SKM-1 (cell line): ENCODE data around the gene MYL3.

Experiments used
- DNase-seq: peaks from one replicate; lab custom pipeline; 2025; ENCODE audit not compliant: unreplicated experiment; lab: John Stamatoyannopoulos, UW

MYL3 gene

DNA sequence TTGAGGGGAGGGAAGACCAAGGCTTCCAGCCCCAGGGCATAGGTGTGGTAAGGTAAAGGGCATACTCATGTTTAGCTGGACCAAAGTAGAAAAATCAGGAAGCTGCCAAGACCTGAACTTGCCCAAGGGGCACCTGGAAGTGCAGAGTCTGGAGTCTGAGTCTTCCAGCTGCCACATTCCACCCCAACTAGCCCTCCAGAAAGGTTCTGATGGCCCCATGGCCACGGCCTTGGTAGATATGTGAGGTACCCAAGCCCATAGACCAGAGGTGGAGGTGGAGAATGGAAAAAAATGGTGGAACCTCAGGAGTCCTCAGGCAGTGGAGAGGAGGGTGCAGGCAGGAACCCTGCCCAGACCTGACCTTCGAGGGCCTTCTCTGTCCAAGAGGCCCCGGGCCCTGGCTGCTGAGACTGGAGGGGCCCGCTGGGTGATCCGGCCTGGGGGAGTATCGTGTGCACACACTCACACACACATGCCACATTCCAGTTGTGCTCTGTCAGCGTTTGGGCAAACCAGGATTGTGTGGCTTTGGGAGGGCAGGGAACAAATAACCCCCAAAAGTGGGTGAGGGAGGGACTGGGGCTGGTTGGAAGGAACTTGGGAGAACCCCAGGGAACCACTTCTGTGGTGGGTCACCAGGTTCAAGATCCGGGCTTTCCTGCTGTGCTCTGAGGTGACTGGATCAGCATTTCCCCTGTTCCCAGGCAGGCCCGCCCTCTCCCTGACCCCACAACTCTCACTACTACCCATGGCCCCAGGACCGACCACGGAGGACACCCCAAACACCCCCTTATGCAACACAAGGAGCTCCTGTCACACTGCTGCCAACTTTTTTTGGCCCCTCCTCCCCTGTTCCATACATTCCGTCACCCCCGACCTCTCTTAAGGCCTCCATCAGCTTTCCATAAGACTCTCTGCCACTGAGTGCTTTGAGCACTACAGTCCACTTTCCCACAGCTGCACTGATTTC lies 11.6 kb downstream of the MYL3 start:
- DNase-seq = no peak

DNA sequence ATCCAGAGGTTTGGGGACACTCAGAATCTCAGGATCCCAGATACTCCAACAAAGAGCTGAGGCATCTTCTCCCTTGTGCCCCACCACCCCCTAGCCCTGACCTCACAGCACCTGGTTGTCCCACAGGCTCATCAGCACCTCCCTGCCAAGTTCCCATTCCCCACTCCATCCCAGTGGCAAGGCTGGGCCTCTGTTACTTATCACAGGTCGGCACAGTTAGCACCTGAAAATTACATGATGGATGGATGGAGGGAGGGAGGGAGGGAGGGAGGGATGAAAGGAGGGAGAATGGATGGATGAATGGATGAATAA lies 12.8 kb downstream of the MYL3 start:
- no peak for DNase-seq

DNA sequence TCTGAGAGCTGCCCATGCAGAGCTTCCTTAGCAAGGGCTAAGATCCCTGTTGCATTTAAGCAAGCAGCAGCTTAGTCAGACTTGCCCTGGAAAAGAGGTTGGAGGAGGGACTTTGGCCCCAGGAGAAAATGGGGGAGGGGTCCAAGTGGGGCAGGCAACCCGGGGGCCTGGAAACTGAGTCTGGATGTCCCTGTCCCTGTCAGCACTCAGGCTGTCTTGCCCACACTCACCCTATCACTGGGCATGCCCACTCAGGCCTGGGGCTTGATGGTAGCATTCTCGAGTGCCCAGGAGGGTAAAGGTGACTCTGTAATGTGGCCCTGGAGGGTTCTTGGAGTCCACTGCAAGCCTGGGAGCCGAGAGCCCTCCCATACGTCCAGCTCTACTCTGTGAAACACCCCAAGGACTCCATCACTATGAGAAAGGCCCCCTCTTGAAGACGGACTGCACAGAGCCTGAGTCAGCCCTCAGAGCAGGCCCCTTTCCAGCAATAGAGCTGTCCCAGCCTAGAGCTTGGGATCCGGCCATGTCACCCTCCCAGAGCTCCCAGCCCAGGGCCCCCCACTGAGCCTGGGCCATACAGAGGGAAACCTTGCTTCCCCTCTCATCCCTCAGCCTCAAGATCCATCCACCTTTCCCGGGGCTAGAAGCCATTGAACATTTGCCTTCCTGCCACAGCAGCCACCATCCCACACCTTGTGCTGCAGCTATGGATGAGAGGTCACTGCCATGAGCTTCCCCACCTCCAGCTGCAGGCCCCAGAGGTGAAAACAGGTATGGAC lies 13.4 kb downstream of the MYL3 start:
- no peak for DNase-seq

DNA sequence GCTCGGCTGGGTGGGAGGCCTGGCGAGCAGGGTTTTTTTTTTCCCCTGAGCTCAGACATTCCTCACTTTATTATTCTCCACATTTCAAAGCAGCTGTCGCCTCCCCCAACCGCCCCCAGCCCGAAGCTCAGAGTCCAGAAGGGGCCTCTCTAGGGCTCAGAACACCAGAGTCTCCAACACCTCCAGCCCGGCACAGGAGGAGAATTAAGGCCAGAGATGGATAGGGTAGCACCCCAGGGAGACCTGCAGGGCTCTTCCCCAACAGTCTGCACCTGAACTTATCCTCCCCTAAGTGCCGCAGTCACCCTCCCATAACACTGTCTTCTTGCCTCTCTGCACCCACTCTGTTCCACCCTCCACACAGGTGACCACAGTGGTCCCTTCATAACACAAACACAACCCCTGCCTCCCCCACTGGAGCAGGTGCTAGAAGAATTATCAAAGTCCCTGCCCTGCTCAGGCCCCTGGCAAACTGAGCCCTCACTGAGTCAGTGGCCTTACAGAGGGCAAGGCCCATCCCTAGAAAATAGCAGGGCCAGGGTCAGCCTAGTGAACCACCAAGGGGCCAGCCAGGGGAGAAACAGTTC lies 14.1 kb downstream of the MYL3 start:
- DNase-seq = no peak

DNA sequence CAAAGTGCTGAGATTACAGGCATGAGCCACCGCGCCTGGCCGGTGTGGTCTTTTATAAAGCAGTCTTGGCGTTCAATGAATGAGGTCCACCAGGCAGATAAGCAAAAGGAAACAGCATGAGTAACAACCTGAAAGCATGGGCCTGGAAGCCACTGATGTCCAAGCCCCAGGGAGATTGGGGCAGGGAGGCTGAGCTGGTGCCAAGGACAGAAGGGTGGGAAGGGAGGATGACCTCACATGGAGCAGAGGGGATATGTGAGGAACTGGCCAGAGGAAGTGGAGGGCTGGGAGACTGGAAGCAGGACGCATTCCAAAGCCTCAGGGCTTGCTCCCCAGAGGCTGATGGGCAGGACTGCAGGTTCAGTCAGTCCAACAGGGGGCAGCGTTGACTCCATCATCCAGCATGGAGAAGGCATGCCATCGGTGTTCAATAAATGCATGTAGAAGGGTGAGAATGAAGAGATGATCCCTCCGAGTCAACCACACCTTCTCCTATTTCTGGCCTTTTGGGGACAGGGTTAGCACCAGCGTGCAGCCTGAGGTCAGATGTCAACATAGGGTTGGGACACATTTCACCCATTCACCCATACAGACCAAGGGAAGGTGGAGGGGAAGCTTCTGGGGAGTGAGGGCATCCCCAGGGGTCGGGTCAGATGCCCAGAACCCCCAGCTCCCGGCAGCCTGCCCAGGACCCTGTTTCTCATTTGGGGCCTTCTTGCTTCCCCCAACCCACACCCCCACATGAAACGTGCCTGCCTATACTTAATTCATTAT lies 14.8 kb downstream of the MYL3 start:
- no peak for DNase-seq

DNA sequence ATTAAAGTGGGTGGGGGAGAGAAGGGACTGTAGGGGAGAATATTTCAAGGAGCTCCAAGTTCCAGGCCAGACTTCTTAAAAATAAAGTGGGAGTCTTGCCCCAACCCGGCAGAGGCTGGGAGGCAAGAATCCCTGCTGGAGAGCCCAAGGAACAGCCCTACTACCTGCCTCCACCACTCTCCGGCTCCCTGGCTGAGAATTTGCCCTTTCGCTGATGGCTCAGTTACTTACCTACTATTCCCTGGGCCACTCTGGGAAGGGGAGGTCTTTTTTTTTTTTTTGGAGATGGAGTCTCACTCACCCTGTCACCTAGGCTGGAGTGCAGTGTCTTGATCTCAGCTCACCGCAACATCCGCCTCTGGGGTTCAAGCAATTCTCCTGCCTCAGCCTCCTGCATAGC lies 15.5 kb downstream of the MYL3 start:
- no peak for DNase-seq

DNA sequence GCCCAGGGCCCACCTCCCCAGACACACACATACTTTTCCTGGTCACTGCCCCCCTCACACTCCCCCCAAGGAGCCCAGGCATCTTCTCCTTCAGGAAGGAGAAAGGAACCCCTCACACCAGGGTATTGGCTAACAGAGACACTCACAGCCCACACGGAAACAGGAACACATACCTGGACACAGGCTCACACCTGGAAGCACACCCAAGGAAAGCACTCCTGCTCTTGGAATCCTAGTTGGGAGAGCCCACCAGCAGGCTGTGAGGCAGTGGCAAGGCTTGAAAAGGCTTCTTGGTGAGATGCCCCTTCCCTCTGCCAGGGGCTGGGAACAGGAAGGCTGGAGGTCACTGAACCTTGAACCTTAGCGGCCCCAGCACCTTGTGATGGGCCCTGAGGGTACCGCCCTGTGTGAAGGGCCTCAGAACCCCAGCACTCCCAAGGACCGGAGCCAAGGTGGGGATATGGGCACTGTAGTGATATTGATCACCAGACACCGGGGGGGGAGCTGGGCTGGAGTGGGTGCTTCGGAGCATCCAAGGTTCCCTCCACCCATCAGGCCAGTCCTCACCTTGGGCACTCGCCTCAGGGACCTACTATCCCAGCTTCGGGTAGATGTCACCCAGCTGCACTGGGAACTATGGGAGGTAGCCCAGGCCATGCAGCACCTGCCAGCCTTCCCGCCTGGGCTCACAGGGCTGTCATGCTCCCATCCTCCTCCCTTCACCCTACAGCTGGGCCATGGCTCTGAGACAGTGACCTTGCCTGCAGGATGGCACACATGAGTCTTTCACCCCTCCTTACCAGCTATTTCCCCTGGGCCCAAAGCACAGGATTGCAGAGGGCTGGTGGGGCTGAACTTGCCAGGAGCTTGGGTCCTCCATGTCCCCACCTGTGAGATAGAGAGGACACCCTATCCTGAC lies 16.4 kb downstream of the MYL3 start:
- DNase-seq = no peak

DNA sequence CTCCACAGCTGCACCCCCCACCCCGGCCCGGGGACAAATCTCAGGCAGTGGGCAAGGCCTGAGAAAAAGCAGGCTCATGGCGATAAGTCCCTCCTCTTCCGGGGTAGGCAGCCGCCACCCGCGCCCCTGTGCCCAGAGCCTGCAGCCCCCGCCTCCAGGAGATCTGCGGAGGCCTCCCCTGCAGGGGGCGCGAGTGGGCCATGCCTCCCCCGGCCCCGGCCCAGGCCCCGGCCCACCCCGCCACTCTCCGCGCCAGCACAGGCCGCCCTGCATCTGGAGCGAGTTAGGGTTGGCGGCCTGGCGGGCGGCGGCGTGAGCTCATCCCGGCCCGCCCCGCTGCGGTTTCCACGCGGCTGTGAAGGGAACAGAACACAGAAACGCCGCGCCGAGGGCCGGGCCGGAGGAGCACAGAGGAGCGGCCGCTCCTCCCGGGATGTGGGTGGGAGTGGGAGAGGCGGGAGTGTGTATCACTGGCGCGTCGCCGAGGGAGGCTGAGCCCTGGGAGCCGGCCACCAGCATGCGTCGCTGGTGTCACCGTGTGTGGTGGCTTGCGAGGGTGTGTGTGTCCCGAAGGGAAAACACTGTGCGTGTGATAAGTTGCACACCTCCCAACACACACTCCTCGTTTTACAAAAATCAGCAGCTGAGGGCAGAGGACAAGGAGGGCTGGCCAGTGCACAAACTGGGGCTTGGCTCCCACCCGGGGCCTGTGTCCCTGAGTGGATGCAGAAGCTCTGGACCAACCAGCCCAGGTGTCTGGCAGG lies 17.2 kb downstream of the MYL3 start:
- DNase-seq = no peak

DNA sequence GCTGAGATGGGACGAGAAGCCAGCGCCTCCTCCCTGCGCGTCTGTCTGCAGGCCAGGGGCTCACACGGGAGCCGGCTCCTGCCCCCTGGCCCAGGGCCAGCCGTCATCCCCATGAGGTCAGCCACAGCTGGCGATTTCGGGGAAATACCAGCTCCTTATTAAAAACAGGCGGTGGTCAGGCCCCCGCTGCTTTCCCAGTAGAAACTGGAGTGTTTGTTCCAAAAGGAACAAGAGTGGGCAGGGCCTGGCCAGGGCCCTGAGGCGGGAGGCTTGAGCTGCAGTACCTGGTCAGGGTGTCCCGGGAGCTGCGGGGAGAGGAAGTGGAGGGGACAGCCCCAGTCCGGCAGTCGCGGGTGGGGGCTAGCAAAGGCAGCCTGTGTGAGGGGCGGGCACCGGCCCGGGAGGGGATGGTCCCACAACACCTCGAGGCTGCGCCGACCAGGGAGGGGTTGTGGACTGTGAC lies 17.8 kb downstream of the MYL3 start:
- DNase-seq = no peak

DNA sequence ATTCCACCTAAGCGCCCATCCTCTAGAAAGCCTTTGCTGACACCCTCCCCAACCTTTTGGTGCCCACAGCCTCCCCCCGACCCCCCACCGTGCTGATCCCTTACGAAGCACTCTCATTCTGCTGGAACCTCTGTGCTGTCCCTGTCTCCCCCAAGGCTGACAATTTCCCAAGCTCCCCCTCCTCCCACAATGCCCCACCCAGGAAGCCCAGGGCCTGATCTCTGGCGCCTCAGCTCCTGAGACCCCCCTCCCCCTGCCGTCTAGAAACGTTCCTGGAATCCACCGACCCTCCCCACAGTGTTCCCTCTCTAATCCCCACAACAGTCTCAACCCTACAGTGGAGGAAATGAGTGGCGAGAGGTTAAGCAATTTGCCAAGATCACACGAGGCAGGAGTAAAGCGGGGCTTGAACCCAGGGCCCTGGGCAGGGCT lies 18.3 kb downstream of the MYL3 start:
- no peak for DNase-seq

DNA sequence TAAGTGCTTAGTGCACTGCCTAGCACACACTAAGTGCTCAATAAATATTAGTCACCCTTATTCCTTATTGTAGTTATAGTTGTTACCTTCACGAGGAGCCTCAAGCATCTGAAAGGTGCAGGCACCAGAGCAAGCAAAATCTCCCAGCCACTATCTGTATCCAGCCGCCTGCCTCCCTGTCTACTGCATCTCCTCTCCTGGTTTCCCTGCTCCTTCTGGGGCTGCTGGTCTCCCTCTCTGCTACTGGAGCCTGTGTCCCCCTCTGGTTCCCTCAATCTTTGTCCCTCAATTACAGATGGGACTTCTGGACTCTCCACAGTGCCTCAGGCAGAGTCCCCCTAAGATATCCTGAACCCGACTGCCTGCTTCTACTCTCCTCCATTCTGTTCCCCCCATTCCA lies 18.8 kb downstream of the MYL3 start:
- no peak for DNase-seq

DNA sequence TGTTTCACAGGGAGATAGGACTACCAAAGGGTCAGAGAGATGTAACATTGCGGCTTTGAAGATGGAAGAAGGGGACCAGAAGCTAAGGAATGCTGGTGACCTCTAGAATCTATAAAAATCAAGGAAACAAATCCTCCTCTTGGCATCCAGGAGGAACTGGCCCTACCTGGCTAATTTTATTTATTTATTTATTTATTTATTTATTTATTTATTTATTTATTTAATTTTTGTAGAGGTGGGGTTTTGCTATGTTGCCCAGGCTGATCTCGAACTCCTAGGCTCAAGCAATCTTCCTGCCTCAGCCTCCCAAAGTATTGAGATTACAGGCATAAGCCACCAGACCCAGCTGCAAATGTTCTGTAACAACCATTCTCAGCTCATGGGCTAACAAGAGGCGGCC lies 19.7 kb downstream of the MYL3 start:
- no peak for DNase-seq

DNA sequence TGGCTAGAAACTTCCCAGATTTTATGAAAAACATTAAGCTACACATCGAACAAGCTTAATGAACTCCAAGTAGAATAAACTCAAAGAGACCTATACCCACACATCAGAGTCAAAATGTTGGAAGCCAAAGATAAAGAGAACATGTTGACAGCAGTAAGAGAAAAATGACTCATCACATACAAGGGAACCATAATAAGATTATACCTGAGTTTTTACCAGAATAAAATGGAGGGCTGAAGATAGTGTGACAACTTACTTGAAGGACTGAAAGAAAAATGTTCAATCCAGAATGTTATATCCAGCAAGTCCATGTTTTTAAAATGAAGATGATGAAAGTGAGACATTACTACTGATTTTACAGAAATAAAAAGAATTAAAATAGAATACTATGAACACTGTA lies 22.8 kb downstream of the MYL3 start:
- no peak for DNase-seq

DNA sequence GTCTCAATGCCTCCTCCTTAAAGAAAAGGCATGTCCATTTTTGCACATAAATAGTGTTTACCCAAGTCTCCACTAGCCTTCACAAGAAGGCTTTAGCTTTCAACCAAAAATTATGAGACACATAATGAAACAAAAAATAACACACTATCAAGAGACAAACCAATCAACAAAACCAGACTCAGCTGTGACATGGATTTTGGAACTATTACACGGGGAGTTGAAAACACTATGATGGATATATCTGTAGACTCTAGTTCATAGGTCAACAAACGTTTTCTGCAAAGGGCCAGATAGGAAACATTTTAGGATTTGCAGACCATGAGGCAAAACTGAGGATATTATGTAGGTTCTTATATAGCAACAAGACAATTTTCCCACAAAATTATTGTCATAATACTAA lies 24.9 kb downstream of the MYL3 start:
- DNase-seq = no peak

DNA sequence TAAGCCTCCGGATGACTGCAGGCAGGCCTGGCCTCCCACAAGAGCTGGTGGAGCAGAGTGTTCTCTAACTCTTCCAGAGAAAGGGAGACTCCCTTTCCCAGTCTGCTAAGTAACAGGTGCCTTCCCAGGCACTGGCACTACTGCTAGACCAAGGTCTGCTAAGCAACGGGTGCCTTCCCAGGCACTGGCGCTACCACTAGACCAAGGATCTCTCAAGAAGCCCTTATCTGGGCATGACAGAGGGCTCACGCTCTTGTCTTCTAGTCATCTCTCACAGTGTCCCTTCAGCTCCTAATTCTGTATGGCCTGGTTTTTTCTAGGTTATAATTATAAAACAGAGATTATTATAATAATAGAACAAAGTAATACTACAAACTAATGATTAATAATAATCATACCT lies 27.8 kb downstream of the MYL3 start:
- DNase-seq = no peak

DNA sequence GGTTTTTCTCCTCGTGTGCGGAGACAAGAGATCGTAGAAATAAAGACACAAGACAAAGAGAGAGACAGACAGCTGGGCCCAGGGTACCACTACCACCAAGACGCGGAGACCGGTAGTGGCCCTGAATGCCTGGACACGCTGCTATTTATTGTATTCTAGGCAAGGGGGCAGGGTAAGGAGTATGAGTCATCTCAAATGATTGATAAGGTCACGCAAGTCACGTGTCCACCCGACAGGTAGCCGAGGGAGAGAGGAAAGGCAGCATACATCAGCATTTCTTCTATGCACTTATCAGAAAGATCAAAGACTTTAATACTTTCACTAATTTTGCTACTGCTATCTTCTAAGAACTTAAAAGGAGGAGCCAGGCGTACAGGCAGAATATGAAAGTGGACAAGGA lies 28.2 kb downstream of the MYL3 start:
- no peak for DNase-seq

DNA sequence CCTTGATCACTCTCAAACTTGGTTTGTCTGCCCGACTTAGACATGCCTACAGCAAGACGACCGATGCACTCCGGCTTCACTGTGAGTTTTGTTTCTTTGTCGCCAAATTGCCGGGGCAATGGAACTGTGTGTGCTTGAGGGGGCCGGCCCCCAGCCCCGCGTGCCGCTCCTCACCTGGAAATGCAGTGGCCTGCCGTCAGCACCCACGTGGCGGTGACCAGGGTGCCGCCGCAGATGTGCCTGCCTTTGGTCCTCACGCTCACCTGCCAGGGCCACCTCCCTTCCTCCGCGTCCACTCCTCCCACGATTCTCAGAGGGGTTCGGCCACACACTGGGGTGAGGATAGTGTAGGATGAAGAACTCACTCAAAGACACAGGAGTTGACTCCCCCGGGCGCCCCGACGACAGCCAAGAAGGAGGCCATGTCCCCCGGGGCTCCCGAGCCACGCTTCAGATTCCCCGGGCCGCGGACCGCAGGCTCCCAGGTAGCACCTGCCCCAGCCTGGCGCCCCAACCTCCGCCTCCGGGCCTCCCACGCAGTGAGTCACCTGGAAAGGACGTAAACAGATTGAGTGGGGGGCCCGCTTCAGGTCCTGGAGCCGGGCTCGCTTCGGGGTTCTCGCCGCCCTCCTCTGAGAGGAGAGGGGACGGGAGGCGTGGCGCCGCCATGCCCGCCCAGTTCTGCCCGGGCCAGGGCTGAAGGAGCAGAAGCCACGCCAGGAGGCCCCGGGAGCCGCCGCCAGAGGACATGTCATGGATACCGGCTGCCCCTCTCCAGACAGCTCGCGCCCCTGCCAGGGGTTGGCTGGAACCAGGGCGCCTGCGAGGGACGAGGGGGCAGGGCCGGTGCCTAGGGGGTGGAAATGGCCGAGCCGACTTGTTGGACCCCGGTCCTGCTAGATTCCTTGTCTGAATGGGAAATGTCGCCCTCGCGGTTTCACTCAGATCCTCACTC lies 29.6 kb downstream of the MYL3 start:
- DNase-seq = no peak

DNA sequence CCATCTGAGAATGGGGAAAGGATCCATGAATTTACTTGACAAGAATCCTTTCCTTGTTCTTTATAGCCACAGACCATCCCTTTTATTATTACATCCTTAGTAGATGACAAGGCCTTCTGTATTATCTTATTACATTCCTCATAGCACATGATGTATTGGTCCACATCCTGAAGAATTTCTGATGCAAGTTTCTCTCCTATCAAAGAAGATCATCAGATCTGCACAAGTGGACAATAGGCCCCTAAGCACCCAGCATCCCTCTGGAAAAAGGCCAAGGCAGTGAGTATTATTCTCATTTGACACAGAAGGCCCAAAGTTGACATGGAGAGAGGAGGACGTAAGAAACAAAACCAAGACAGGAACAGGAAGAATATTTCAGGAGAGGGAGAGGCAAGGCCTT lies 31.4 kb downstream of the MYL3 start:
- DNase-seq = no peak
